Neural progenitor cell (in vitro differentiated cells): ENCODE measurements around the gene CENPW. TPM values are rescaled to one million over a fixed set of nuclear protein-coding genes. Genes with fewer than 3 reads are reported as not detected.

ENCODE experiments used
- DNase-seq: peaks from one replicate; pipeline ENCODE4 v3.0.0-alpha.2; 2016; ENCODE audit warnings: low spot score
- H2AFZ ChIP-seq: fragments of 200-600 bp; sonication (generic); replicated peaks from 2 replicates; pipeline ENCODE4 v1.6.1; 2016; ENCODE audit warnings: antibody characterized with exemption
- H3F3A ChIP-seq: fragments of 200-600 bp; sonication (generic); 2 replicates; pipeline ENCODE4 v1.6.1; 2016; ENCODE audit warnings: antibody characterized with exemption, low read depth
- H3K27ac ChIP-seq: fragments of 200-600 bp; sonication (generic); 2 replicates; pipeline ENCODE4 v1.5.1; 2016; ENCODE audit warnings: mild to moderate bottlenecking
- H3K27me3 ChIP-seq: fragments of 200-600 bp; sonication (generic); 2 replicates; pipeline ENCODE4 v1.6.1; 2016; ENCODE audit warnings: mild to moderate bottlenecking, moderate library complexity
- H3K36me3 ChIP-seq: fragments of 200-600 bp; sonication (generic); 2 replicates; pipeline ENCODE4 v1.5.1; 2016
- H3K4me1 ChIP-seq: fragments of 200-600 bp; sonication (generic); 2 replicates; pipeline ENCODE4 v1.6.1; 2016; ENCODE audit warnings: mixed run types
- H3K4me2 ChIP-seq: fragments of 200-600 bp; sonication (generic); 2 replicates; pipeline ENCODE4 v1.6.1; 2016
- H3K4me3 ChIP-seq: fragments of 200-600 bp; sonication (generic); 2 replicates; pipeline ENCODE4 v1.5.1; 2016
- H3K79me2 ChIP-seq: fragments of 200-600 bp; sonication (generic); 2 replicates; pipeline ENCODE4 v1.6.1; 2016; ENCODE audit warnings: low read depth
- H3K9ac ChIP-seq: fragments of 200-600 bp; sonication (generic); 2 replicates; pipeline ENCODE4 v1.6.1; 2016
- H3K9me3 ChIP-seq: fragments of 200-600 bp; sonication (generic); 2 replicates; pipeline ENCODE4 v1.5.1; 2016; ENCODE audit warnings: low read depth
- H4K20me1 ChIP-seq: fragments of 200-600 bp; sonication (generic); 2 replicates; pipeline ENCODE4 v1.6.1; 2016; ENCODE audit warnings: low read depth
- H3K27ac Mint-ChIP-seq: 3 replicates; pipeline ENCODE4 v1.8.0; 2021; ENCODE audit warnings: mixed read lengths
- H3K27me3 Mint-ChIP-seq: 2 replicates; pipeline ENCODE4 v1.8.0; 2022; ENCODE audit warnings: low read depth, mild to moderate bottlenecking, inconsistent platforms, moderate library complexity, mixed read lengths; ENCODE audit not compliant: insufficient read depth
- H3K36me3 Mint-ChIP-seq: 3 replicates; pipeline ENCODE4 v1.8.0; 2021; ENCODE audit warnings: mixed read lengths
- H3K4me1 Mint-ChIP-seq: 3 replicates; pipeline ENCODE4 v1.8.0; 2021; ENCODE audit warnings: mixed read lengths
- H3K4me3 Mint-ChIP-seq: 3 replicates; pipeline ENCODE4 v1.8.0; 2021; ENCODE audit warnings: mild to moderate bottlenecking, moderate library complexity, mixed read lengths
- H3K9me3 Mint-ChIP-seq: 3 replicates; pipeline ENCODE4 v1.8.0; 2020; ENCODE audit warnings: mixed read lengths
- EZH2 ChIP-seq: fragments of 200-600 bp; sonication (generic); IDR thresholded peaks from 2 replicates; pipeline ENCODE4 v1.6.1; 2017; ENCODE audit warnings: antibody characterized with exemption, mild to moderate bottlenecking, moderate library complexity
- EZH2phosphoT487 ChIP-seq: fragments of 200-600 bp; sonication (generic); IDR thresholded peaks from 2 replicates; pipeline ENCODE4 v1.6.1; 2017; ENCODE audit warnings: antibody characterized with exemption
- total RNA-seq: library from RNA; depleted of rRNA; stranded (reverse); fragments of >200 nt; gene quantifications from 2 replicates; pipeline ENCODE4 v1.2.3, GENCODE V29; 2015; ENCODE audit warnings: low replicate concordance
- TF ChIP-seq, protein P1 (sequence below): fragments of 200-600 bp; sonication (generic); IDR thresholded peaks from 2 replicates; pipeline ENCODE4 v1.5.1; 2017; ENCODE audit warnings: antibody characterized with exemption, mild to moderate bottlenecking

The CENPW gene
- total RNA-seq, 1 donor from 2014 or later = 47.5 TPM

DNA sequence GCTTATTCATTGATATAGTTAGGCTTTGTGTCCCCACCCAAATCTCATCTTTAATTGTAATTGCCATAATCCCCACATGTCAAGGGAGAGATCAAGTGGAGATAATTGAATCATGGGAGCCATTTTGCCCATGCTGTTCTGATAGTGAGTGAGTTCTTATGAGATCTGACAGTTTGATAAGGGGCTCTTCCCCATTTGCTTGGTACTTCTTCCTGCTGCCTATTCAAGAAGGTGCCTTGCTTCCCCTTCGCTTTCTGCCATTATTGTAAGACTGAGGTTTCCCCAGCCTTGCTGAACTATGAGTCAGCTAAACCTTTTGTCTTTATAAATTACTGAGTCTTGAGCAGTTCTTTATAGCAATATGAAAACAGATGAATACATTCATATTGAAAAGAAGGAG, 45.6 kb downstream of the CENPW start:
- Histone ChIP-seq H3K27ac (no peak overlapping the region), H3F3A (no peaks in the 10 kb centered on the region), H3K9me3 (peaks cover 8% of the 10 kb centered on the region), H3K27me3 (no peaks in the 10 kb centered on the region), H2AFZ (no peak overlapping the region), H4K20me1 (no peaks in the 10 kb centered on the region), H3K79me2 (no peaks in the 10 kb centered on the region), H3K4me1 (no peaks in the 10 kb centered on the region), H3K36me3 (no peaks in the 10 kb centered on the region), H3K9ac (no peak overlapping the region), H3K4me3 (no peak overlapping the region), H3K4me2 (no peak overlapping the region)
- Mint-ChIP-seq H3K27me3 (no peaks in the 10 kb centered on the region), H3K36me3 (peaks cover 30% of the 10 kb centered on the region), H3K4me3 (no peak overlapping the region), H3K27ac (no peak overlapping the region), H3K4me1 (no peaks in the 10 kb centered on the region), H3K9me3 (peaks cover 41% of the 10 kb centered on the region)
- no peak for DNase-seq
- TF ChIP-seq EZH2phosphoT487 = no peak
- TF ChIP-seq, protein P1, sequence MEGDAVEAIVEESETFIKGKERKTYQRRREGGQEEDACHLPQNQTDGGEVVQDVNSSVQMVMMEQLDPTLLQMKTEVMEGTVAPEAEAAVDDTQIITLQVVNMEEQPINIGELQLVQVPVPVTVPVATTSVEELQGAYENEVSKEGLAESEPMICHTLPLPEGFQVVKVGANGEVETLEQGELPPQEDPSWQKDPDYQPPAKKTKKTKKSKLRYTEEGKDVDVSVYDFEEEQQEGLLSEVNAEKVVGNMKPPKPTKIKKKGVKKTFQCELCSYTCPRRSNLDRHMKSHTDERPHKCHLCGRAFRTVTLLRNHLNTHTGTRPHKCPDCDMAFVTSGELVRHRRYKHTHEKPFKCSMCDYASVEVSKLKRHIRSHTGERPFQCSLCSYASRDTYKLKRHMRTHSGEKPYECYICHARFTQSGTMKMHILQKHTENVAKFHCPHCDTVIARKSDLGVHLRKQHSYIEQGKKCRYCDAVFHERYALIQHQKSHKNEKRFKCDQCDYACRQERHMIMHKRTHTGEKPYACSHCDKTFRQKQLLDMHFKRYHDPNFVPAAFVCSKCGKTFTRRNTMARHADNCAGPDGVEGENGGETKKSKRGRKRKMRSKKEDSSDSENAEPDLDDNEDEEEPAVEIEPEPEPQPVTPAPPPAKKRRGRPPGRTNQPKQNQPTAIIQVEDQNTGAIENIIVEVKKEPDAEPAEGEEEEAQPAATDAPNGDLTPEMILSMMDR = no peak
- TF ChIP-seq EZH2 = no peak

DNA sequence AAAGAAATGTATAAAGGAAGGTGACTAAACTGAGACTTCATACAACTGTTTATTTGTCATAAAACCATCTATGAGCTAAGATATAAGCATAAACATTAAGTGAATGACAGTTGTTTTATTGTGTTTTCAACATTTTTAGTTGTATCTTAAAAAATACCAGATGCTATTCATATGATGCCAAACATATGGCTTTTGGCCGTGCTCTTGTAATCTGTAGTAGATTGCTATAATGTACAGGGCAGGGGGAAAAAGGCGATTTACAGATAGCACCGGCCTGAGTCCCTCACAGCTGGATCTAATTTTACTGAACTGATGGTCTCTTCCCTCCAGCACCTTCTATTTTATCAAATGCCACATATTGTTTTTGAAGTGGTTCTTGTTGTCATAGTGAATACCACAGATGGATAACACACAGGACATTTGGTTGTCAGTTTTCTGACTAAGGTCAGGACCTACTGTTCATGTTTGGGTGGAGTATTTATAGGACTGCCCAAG, 48.2 kb downstream of the CENPW start:
- no peak for DNase-seq
- peaks cover 26% of the 10 kb centered on the region for H3K9me3 Mint-ChIP-seq
- no peak overlapping the region for H2AFZ ChIP-seq
- H3K4me3 Mint-ChIP-seq = no peak overlapping the region
- H3K27ac Mint-ChIP-seq = no peak overlapping the region
- H3F3A ChIP-seq = no peaks in the 10 kb centered on the region
- no peak overlapping the region for H3K4me3 ChIP-seq
- H3K36me3 ChIP-seq = no peaks in the 10 kb centered on the region
- H3K4me1 ChIP-seq = no peaks in the 10 kb centered on the region
- H4K20me1 ChIP-seq = no peaks in the 10 kb centered on the region
- no peaks in the 10 kb centered on the region for H3K27me3 ChIP-seq
- peaks cover 8% of the 10 kb centered on the region for H3K9me3 ChIP-seq
- H3K4me1 Mint-ChIP-seq = no peaks in the 10 kb centered on the region
- H3K4me2 ChIP-seq = no peak overlapping the region
- H3K36me3 Mint-ChIP-seq = peaks cover 16% of the 10 kb centered on the region
- no peaks in the 10 kb centered on the region for H3K27me3 Mint-ChIP-seq
- H3K9ac ChIP-seq = no peak overlapping the region
- TF ChIP-seq EZH2phosphoT487 (no peak), EZH2 (no peak)
- TF ChIP-seq, protein P1 = no peak
- no peak overlapping the region for H3K27ac ChIP-seq
- H3K79me2 ChIP-seq = no peaks in the 10 kb centered on the region

DNA sequence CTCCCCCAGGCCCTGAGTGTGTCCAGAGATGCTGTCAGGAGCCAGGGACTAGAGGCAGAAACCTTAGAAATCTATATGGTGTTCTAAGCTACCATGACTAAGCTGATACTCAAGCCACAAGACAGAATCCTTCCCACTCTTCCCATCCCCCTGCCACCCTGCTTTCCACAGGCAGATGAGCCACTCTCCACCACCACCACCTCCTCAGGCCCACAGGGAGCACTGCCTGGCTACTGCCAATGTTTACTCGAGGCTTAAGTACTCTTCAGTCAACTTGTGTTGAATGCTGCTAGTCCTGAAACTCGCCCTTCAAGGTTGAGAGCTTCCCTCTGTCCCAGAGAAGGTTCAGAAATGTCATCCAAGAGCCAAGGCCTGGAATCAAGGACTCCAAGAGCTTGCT, 56.2 kb downstream of the CENPW start:
- no peak overlapping the region for H3K4me2 ChIP-seq
- no peak for DNase-seq
- no peaks in the 10 kb centered on the region for H3K9me3 ChIP-seq
- no peaks in the 10 kb centered on the region for H4K20me1 ChIP-seq
- H2AFZ ChIP-seq = no peak overlapping the region
- no peak overlapping the region for H3K9ac ChIP-seq
- H3K36me3 ChIP-seq = no peaks in the 10 kb centered on the region
- H3K4me3 Mint-ChIP-seq = no peak overlapping the region
- H3K36me3 Mint-ChIP-seq = peaks cover 17% of the 10 kb centered on the region
- peaks cover 15% of the 10 kb centered on the region for H3K9me3 Mint-ChIP-seq
- TF ChIP-seq EZH2 (no peak), EZH2phosphoT487 (no peak)
- TF ChIP-seq, protein P1 = no peak
- H3K79me2 ChIP-seq = no peaks in the 10 kb centered on the region
- no peaks in the 10 kb centered on the region for H3K27me3 ChIP-seq
- peaks cover 4% of the 10 kb centered on the region for H3K27me3 Mint-ChIP-seq
- H3K27ac Mint-ChIP-seq = no peak overlapping the region
- H3K4me3 ChIP-seq = no peak overlapping the region
- H3K4me1 Mint-ChIP-seq = no peaks in the 10 kb centered on the region
- no peaks in the 10 kb centered on the region for H3K4me1 ChIP-seq
- H3K27ac ChIP-seq = no peak overlapping the region
- no peaks in the 10 kb centered on the region for H3F3A ChIP-seq
